A204.1 (cell line): ENCODE data around the gene KLRC3.
A peak's percentile ranks its signal among the peaks of the same experiment; 100 is the strongest.
"Not testable (repeated sequence)": the region's sequence is repeated elsewhere in the genome, so short reads cannot be mapped to it uniquely, and the experiment has no call there.

Experiments
- FAIRE-seq: peaks from 2 replicates; lab custom pipeline; 2012; peaks lifted over from hg19 to GRCh38; lab: Jason Lieb, UNC

KLRC3 gene

GRCh38 chr12:10420334-10420733, at the start of gene KLRC3:
KLRC3 (minus strand) TSS chr12:10420595; CDS start chr12:10420550, 45 bp downstream.
- FAIRE-seq, result not testable (repeated sequence)

GRCh38 chr12:10469701-10470100, 49.3 kb upstream of the KLRC3 start:
- no peak for FAIRE-seq

- FAIRE-seq, result no peak
Observed at GRCh38 chr12:10466311-10466710, 45.9 kb upstream of the KLRC3 start.

- no peak for FAIRE-seq
Observed at GRCh38 chr12:10457760-10458159, 37.4 kb upstream of the KLRC3 start.

GRCh38 chr12:10456856-10457255, 36.5 kb upstream of the KLRC3 start:
- FAIRE-seq, result no peak

- FAIRE-seq, result peak; percentile 62
Observed at GRCh38 chr12:10455766-10456165, 35.4 kb upstream of the KLRC3 start.

GRCh38 chr12:10454531-10454930, 34.1 kb upstream of the KLRC3 start:
- no peak for FAIRE-seq

GRCh38 chr12:10453156-10453555, 32.8 kb upstream of the KLRC3 start, which contains the start of gene KLRC1:
KLRC1 (minus strand) TSS chr12:10453377; CDS start chr12:10451156, 2,221 bp downstream.
- no peak for FAIRE-seq

GRCh38 chr12:10448236-10448635, 27.8 kb upstream of the KLRC3 start:
- FAIRE-seq, result no peak

GRCh38 chr12:10446052-10446451, 25.7 kb upstream of the KLRC3 start:
- FAIRE-seq, result not testable (repeated sequence)

- not testable (repeated sequence) for FAIRE-seq
Observed at GRCh38 chr12:10441144-10441543, 20.7 kb upstream of the KLRC3 start.

- not testable (repeated sequence) for FAIRE-seq
Observed at GRCh38 chr12:10439608-10440274, 19.3 kb upstream of the KLRC3 start.

GRCh38 chr12:10437601-10438000, 17.2 kb upstream of the KLRC3 start:
- not testable (repeated sequence) for FAIRE-seq

- FAIRE-seq, result not testable (repeated sequence)
Observed at GRCh38 chr12:10435816-10436215, 15.4 kb upstream of the KLRC3 start, which contains the start of gene KLRC2. KLRC2 (minus strand) TSS chr12:10436010; CDS start chr12:10435986, 24 bp downstream.

- not testable (repeated sequence) for FAIRE-seq
Observed at GRCh38 chr12:10430623-10431022, 10.2 kb upstream of the KLRC3 start.

- FAIRE-seq, result not testable (repeated sequence)
Observed at GRCh38 chr12:10425938-10426337, 5.5 kb upstream of the KLRC3 start.

GRCh38 chr12:10424260-10424899, 4.0 kb upstream of the KLRC3 start:
- peak; percentile 82 for FAIRE-seq

- not testable (repeated sequence) for FAIRE-seq
Observed at GRCh38 chr12:10422159-10422558, 1.8 kb upstream of the KLRC3 start.

GRCh38 chr12:10409392-10409791, 11.0 kb downstream of the KLRC3 start, which contains the start of gene KLRC4:
KLRC4 (minus strand) TSS chr12:10409757; CDS start chr12:10409575, 182 bp downstream.
- no peak for FAIRE-seq

- FAIRE-seq, result no peak
Observed at GRCh38 chr12:10408842-10409241, 11.6 kb downstream of the KLRC3 start.

- no peak for FAIRE-seq
Observed at GRCh38 chr12:10406725-10407124, 13.7 kb downstream of the KLRC3 start.

GRCh38 chr12:10405294-10405693, 15.1 kb downstream of the KLRC3 start:
- FAIRE-seq, result no peak

GRCh38 chr12:10404798-10405197, 15.6 kb downstream of the KLRC3 start:
- no peak for FAIRE-seq
